Stromal cell of bone marrow (primary cell): ENCODE results near the gene DGKK.

Experiments
- DNase-seq: peaks from one replicate; pipeline ENCODE4 v3.0.0-alpha.2; 2012; ENCODE audit warnings: low read depth

The DGKK gene, protein sequence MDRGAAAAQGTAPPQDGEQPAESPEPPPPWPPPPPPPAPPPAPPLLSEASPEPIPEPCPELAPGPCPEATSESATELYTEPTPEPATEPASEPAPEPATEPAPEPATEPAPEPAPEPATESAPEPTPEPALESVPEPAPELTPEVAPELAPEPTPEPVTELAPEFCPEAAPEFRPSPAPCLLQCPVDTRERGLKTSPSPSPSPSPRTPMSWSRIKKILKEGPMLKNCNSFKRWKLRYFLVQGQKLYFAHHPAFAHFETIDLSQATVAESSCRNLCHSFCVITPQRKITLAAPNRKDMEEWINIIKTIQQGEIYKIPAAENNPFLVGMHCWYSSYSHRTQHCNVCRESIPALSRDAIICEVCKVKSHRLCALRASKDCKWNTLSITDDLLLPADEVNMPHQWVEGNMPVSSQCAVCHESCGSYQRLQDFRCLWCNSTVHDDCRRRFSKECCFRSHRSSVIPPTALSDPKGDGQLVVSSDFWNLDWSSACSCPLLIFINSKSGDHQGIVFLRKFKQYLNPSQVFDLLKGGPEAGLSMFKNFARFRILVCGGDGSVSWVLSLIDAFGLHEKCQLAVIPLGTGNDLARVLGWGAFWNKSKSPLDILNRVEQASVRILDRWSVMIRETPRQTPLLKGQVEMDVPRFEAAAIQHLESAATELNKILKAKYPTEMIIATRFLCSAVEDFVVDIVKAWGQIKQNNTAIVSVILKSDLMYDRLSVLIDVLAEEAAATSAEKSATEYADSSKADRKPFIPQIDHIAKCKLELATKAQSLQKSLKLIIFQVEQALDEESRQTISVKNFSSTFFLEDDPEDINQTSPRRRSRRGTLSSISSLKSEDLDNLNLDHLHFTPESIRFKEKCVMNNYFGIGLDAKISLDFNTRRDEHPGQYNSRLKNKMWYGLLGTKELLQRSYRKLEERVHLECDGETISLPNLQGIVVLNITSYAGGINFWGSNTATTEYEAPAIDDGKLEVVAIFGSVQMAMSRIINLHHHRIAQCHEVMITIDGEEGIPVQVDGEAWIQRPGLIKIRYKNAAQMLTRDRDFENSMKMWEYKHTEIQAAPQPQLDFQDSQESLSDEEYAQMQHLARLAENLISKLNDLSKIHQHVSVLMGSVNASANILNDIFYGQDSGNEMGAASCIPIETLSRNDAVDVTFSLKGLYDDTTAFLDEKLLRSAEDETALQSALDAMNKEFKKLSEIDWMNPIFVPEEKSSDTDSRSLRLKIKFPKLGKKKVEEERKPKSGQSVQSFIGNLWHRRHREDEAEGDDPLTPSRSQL

DNA sequence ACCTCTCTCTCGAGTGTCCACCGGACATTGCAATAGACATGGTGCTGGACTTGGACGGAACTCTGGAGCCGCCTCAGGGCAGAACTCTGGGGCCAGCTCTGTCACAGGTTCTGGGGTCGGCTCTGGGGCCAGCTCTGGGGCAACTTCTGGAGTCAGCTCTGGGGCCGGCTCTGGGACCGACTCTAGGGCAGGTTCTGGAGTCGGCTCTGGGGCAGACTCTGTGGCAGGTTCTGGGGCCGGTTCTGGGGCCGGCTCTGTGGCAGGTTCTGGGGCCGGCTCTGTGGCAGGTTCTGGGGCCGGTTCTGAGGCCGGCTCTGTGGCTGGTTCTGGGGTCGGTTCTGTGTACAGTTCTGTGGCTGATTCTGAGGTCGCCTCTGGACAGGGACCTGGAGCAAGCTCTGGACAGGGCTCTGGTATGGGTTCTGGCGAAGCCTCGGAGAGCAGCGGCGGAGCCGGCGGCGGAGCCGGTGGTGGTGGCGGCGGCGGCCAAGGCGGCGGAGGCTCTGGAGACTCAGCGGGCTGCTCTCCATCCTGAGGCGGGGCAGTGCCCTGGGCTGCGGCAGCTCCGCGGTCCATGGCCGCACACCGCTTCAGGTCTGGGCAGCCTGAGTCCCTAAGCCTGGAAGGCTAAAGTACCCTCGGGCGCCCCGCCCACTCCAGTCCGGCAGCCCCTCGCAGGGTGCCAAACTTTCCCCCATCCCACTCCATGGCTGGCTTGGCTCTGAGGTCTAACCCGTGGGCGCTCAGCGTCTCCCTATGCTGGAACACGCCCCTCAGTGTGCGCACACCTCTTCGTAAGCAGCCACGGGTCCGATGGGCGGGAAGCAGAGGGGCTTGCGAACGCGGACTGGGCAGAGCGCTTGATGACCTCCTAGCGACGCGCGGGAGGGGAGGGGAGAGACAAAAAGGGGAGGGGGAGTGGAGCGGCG, at the start of gene DGKK:
Gene DGKK, minus strand, starts transcription at position 723 of the 929 bp plus-strand sequence. Its CDS starts 147 bp downstream, at position 576.
- no peak for DNase-seq

DNA sequence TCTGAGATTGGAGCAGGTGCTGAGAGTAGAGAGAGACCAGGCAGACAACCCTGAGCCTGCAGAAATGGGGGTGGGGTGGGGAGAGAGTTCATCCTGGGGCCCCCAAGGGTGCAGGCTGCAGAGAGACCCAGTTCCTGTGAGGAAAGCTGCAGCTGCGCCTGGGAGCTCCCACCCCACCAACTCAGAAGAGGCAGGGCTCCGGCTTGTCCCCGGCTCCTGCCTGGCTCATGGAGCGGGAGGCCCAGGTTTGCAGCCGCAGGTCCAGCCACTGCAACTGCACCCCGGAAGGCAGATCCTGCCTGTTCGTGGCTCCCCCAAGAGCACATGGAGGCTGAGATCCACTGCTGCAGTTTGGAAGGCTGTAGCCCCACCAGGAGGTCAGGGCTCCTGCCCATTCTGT, 44.2 kb upstream of the DGKK start:
- no peak for DNase-seq

DNA sequence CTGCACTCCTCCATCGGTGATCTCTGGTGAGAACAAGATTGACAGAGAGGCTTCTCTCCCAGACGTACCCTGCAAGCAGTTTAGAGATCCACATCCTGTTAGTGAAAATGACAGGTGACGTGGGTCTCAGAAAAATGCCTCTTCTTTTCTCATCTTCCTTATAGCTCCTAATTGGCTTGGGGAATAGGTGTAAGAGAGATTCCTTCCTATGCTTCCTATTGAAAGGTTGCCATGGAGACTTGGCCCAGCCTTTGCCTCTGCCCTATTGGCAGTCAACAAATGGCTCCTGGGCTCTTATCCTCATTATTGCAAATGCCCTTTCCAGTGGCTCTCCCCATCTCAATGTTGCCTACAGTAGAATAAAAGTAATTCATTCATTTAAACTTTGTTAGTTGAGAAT, 26.5 kb upstream of the DGKK start:
- DNase-seq: no peak

DNA sequence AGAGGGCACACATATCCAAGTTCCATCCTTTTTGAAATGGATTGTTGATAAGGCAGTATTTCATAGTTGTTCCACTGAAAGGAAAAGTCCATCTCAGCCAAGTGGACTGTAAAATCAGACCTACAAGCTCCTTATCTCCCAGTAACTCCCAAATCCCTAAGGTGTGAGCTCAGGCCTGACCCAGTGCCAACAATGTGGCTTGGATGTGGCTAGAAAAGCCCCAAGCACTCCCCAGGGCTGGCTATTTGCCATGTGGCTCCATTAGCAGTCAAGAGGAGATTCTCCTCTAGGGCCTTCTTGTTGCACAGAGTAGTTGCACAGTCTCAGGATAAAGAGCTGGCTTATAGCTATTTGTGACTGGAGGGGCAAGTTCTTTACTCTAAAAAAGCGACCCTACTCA, 25.0 kb upstream of the DGKK start:
- DNase-seq: no peak

DNA sequence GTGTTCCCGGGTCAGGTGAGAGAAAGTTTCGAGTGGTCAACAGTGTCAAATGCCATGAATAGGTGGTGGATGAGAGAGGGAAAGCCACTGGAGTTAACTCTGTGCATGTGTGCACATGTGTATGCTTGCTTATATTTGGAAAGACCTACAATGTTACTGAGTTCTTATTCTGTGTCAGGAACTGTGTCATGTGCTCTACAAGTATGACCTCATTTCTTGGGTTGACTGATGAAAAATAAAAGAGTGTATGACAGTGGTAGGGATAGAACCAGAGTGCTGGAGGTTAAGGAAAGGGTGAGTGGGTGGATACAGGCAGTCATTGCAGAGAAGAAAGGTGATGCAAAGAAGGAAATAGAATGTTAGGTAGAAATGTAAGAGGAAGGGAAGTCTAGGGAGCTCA, 22.1 kb upstream of the DGKK start:
- no peak for DNase-seq

DNA sequence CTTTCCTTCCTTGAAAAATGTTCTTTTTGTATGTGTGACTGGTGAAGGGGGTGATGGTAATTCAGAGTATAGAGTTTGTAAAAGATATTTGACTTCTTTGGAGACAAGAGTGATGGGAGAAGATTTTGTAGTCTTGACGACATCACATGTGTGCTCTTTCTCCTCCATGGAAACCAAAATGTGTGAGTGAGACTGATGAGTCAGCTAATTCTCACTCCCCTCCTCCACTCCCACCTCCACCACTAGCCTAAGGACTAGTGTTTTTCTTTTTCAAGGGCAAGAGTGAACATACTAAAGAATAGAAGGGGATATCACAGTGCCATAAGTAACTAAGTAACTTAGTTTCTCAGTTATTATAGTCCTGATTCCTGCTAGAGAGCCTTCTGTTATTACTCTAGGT, 14.0 kb upstream of the DGKK start:
- DNase-seq: no peak

DNA sequence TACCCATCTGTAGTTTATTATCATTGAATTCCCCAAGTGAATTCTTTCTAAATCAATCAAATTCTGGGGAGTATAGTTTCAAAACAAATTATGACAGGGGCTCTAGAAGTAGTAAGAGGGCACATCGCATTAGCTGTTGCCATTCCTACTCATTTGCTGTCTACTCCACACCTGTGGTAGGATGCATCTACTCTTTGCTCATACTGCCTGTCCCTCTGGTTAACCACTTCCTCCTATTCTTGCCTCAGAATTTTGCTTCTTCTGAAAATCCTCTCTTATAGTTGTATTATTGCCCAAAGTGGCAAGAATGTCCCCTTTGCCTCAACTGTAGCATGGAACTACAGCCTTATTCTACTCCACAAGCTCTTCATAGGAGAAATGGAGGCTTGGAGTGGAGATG, 12.7 kb upstream of the DGKK start:
- DNase-seq: no peak

DNA sequence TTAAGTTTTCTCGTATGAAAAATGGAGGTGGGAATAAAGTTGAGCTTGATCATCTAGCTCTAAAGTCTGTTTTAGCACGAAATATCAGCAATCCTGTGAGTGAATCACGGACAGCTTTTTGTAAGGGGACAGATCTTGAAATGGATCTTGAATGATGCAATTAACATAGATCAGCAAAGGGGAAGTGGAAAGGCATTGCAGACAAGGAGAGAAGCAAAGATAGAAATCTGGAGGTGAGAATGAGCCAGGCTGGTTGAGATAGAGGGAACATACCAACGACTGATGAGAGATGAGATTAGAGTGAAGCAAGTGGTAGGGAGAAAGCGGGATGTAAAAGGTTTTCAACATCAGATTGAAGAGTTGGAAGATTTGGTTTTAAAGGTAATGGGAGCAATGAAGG, 4.6 kb upstream of the DGKK start:
- no peak for DNase-seq

DNA sequence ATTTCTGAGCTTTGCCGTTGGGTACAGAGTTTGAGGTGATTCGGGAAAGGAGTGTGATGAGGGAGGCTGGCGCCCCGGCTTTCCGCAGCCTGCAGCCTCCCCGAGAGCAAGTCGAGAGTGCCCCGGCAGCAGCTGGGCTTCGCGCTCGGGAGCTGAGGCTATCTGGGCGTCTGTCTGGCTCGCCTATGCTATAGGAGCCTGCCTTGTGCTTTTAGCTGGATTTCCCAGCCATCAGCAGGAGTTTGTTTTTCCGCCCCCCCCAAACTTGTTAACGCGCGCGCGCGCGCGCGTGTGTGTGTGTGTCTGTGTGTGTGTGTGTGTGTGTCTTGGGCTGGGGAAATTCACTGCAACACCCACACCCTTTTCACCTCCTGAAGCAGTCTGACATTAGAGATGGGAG, 765 bp upstream of the DGKK start:
- DNase-seq: no peak

DNA sequence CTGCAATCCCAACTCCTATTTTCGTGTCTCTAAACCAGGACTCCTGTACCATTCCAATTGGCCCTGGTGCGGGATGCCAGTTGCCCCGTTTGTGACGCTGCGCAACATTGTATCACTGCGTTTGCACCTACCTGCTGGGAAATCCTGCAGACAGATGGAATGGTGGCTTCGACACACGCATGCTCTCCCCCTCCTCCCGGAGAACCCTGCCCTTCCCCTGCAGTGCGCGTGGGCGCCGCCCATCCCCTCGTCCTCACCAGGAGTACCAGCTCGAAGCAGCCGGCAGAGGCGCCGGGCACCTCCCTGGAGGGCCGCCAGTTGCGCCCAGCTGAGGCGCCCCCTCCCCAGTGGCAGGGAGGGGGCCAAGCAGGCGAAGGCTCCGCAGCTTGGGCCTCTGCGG, 1.4 kb downstream of the DGKK start:
- no peak for DNase-seq

DNA sequence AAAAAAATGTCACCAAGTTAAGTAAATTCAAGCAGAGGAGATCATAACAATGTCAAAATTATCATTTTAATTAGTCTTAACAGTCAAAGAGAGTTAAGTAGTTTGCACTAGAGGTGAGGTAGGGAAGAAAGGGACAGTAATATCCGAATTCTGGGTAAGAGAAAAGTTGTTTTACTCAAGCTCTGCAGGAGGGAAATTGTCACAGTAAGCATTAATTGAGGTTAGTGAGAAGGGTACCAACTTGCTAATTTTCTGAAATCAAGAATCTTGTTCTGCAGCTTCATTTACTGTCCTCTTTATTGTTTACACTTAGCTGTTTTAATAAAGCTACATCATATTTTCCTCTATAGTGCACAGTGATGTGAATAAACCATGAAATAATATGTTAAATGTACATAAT, 11.0 kb downstream of the DGKK start:
- no peak for DNase-seq

DNA sequence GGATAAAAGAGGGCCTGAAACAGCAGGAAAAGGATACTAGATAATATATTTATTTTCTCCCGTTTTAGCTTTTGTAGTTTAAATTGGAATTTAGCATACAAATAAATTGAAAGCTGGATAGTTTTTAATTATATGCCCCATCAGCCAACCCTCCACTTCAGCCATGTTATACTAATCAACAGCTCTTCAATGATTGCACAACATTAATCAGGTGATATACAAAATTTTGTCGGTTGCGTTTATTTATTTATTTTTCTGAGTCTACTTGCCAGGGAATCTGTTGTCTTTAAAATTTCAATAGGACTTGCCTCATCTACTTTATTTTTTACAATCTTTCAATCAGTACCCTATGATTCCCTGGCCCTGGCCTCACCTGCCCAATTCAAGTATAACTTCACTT, 12.1 kb downstream of the DGKK start:
- no peak for DNase-seq

DNA sequence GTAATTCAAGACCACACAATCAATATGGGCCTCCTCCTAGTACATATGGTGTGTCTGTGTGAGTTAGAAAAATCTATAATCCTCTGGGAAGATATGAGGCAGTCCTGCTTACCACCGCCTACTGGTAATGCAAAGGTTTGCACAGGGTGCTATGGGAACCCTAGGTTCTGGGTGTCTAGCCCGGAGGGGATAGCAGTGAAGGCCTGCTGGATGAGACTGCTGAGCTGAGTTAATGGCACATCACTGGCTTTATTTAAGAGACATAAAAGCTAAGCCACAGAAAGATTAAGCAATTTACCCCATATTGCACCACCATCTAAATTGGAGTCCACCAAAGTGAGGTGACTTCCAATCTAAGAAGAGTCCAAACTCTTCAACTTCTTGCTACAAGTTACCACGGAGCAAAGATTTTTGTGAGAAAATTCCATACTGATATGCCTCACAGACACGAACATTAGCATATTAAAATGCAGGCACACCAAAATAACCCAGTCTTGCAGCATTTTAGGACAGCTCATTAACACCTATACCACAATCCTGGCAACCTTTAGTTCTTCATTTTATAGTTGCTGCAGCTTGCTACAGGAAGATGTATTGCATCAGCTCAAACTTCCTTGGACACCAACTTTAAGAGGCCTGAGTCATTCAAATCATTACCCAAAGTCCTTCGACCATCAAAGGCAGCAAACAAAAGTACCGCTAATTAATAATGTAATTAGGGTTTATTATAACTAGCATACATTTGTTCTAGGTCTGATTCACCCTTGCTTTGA, 13.7 kb downstream of the DGKK start:
- no peak for DNase-seq

DNA sequence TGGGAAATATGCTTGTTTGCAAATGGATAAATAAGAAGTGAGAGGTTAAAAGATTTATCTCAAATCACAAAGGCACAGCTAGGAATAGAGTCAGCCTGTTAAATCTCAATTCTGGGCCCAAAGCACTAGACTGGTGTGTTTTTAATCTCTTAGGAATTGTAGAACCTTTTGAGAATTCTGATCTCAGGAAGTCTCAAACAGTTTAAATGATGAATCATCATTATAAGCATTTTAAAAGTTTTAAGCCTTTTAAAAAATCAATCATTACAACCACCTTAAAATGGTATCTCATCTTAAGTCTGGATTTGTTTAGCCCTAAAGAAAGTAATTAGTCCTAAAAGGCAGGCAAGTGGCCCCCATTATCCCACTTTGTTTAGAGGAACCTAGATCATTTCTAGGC, 17.8 kb downstream of the DGKK start:
- DNase-seq: no peak

DNA sequence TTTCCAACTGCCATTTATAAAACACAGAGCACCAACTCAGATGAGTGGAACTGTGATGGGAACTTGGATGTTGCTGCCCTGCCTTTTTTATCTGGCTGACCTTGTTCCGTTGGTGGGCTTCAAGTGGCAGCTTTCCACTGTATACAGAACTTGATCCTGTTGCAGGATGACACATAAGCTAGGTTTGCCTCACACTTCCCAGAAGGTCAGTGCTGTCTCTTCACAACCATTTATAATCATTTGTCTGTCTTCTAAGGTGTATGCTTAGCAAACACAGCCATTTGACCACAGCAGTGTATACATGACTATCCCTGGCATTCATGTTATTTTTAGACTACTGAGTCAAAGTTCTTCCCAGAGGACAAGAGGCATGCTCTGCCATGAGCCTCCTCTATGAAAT, 20.3 kb downstream of the DGKK start:
- no peak for DNase-seq

DNA sequence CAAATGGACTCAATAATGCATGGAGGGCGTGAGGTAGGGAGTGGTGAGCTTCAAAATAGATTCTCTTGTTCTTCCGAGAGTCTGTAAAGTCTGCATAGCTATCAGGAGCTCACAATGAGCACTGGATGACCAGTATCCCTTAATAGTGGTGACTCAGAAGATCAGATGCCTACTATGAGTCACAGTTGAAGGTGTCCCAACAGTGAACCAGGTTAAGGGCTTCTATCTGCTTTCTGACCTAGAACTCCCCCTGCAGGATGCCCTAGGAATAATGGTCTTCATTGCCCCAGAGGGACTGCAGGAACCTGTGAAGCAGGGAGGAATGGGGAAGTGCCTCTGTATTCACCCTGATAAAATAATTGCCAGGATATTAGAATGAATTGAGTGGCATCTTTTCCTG, 22.1 kb downstream of the DGKK start:
- no peak for DNase-seq

DNA sequence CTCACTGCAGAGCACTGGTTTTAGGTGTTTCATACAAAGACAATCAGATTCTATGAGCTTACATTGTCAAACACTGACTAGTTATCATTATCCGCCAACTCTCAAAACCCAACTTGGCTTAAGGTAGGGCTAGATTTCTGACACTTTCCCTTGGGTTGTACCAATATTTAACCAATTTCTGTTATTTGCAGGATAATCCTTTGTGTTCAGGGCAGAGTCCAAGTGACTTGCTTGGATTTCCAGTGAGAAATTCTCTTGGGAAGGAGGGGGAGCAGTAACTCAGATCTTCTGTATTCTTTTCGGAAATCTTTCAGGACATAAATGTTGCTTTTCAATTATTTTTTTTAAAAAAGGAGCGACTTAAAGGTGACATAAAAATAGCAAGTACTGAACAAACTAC, 23.1 kb downstream of the DGKK start:
- DNase-seq: no peak

DNA sequence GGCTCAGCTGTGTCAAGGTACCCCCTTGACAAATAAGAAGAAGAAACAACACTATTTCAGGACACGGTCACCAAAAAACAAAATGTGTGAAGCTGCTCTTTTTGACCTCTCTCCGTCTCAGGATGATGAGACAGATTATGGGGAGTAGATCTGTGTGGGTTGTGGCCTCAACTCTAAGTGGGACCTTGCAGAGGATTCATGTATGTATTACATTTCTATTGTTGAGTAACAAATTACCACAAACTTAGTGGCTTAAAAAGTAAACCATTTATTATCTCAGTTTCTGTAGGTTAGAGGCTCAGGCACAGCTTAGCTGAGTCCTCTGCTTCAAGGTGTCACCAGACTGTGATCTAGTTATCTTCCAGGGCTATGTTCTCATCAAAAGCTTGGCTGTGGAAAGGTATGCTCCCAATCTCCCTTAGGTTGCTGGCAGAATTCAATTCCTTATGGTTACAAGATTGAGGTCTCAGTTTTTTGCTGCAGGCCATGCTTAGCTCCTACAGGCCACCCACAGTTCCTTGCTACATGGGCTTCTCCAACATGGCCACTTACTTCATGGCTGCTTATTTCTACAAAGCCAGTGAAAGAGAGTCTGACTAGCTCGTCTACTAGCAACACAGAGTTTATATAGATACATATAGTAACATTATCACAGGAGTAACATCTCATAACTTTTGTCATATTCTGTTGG, 28.1 kb downstream of the DGKK start:
- DNase-seq: no peak

DNA sequence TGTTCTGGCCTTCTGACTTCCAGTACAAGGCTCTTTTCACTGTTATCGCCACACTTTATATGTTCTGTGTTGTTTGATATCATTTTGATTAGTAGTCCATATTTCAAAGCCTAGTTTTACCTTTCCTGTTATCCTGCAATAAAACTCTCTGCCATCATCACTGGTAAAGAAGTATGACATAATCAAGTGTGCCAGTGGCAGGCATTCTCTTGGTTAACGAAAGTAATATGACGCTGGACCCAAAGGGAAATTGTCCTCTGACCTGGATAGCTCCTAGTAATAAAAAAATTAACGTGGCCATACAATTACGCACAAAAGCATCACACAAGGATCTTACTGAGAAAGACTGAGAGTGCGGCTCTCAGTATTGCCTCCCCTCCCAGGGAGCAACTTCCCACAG, 33.8 kb downstream of the DGKK start:
- no peak for DNase-seq

DNA sequence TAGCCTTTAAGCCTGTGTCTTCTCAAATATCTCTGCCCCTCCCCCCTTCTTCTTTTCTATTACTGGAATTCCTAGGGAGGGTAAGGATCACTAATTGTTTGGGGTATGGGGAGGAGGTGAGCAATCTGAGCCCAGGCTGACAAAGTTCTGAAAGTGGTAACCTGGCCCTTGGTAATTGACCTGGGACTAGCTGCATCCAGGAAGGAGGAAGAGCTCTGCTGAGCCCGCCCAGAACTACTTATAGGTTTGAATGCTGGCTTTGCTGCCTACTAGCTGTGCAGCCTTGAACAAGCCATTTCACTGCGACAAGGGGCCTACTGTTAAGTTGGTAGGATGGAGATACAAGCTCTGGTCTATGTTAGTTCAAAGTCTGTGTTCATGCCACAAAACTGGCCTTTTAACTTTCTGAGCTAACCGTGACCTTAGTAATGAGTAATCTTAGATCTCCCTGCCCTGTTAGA, 37.8 kb downstream of the DGKK start:
- DNase-seq: no peak
